ENCODE data around the gene DNAJC5G. TPM values are rescaled to one million over a fixed set of nuclear protein-coding genes. Genes with fewer than 3 reads are reported as not detected.

Gene DNAJC5G
- total and polyA plus RNA-seq, 9 of the 15 experiments (the other 6 are each of a cell fraction or from before 2014, with no cell fraction given): not detected

GRCh38 chr2:27303093-27304025 lies 28.1 kb downstream of the DNAJC5G start (continued):
- TF ChIP-seq SMARCA4 (IDR thresholded peaks at IDR 0.05) (0 out of 2 replicates have a peak, but pooled peaks have one; percentile 53), CREB3 (tag; conservative IDR thresholded peaks at IDR 0.05; ENCODE audit: low read depth) (no peak), CXXC5 (CRISPR knock-in tag; IDR thresholded peaks at IDR 0.05) (peak; percentile 34), NFRKB (IDR thresholded peaks at IDR 0.05; ENCODE audit: low read depth) (no peak), MLLT1 (IDR thresholded peaks at IDR 0.05) (peak in 1 of 2 experiments; percentile 21; a peak in 1 of 4 replicates), NBN (IDR thresholded peaks at IDR 0.05; ENCODE audit: low read depth) (peak; percentile 58; the same call in 1 of the 2 replicates), ARID3A (IDR thresholded peaks at IDR 0.05; ENCODE audit: borderline replicate concordance, low read depth, low read length) (0 out of 2 replicates have a peak, but pooled peaks have one; percentile 49), E2F8 (IDR thresholded peaks at IDR 0.05; ENCODE audit: low read depth, partially characterized antibody) (peak; percentile 45), ATF1 (CRISPR knock-in tag; IDR thresholded peaks at IDR 0.05) (no peak), ATF1 (tag; IDR thresholded peaks at IDR 0.05) (peak; percentile 71), PBX2 (CRISPR knock-in tag; IDR thresholded peaks at IDR 0.05; ENCODE audit: low read depth) (no peak), PBX2 (tag; conservative IDR thresholded peaks at IDR 0.05; ENCODE audit: low read depth) (0 out of 2 replicates have a peak, but pooled peaks have one; percentile 9), MYBL2 (IDR thresholded peaks at IDR 0.05; ENCODE audit: low read depth) (no peak), MYBL2 (CRISPR knock-in tag; IDR thresholded peaks at IDR 0.05; ENCODE audit: borderline replicate concordance) (no peak), RAD21 (CRISPR knock-in tag; conservative IDR thresholded peaks at IDR 0.05 in 1 of 2, IDR thresholded peaks at IDR 0.05 in 1 of 2) (peak; percentile 80 to 85), ETV1 (tag; conservative IDR thresholded peaks at IDR 0.05; ENCODE audit: low read depth) (peak; percentile 89)

Measured in K562 (cell line).